ENCODE results near the gene OXCT1. TPM values are rescaled to one million over a fixed set of nuclear protein-coding genes. Genes with fewer than 3 reads are reported as not detected.

Gene OXCT1
- total and polyA plus RNA-seq, 2 of the 8 experiments (the other 6 are each of a cell fraction or from before 2014, with no cell fraction given) = 10.1 to 28.2 TPM

DNA sequence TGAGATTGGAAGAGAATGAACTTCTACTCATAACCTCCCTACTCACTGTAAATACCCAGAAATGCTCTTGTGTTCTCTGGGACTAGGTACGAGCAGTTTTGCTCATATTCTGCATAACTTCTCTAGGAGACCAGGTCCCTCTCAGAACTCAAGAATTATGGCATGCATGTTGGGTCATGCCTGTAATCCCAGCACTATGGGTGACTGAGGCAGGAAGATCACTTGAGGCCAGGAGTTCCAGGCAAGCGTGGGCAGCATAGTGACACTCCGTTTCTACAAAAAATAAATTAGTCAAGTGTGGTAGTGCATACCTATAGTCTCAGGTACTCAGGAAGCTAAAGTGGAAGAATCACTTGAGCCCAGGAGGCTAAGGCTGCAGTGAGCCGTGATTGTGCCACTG is 141.9 kb downstream of the OXCT1 start:
- H2BK120ac ChIP-seq (replicated peaks; ENCODE audit: low read depth, low read length) = no peak overlapping the region
- no peak overlapping the region for H3K4me3 ChIP-seq (ENCODE audit: extremely low read depth in 1 of 4, insufficient read depth in 2 of 4, low read depth in 3 of 4, low read length in 4 of 4)
- no peak overlapping the region for H2BK15ac ChIP-seq (ENCODE audit: low read length)
- H3K23me2 ChIP-seq (ENCODE audit: low read depth, low read length) = no peaks in the 10 kb centered on the region
- no peak for FAIRE-seq
- ChIA-PET CTCF (ENCODE audit: partially characterized antibody) (interaction anchor here (0.9 to 1.4 kb wide), 4 partner anchors 10 to 115 kb away, joined by 3 to 4 read pairs (median 3); no protein-coding TSS in a partner anchor), POLR2A (ENCODE audit: partially characterized antibody) (no interaction called here)
- no peak overlapping the region for H4K8ac ChIP-seq (ENCODE audit: extremely low read depth, insufficient read depth, low read length)
- H2AFZ ChIP-seq (ENCODE audit: low read length) = no peak overlapping the region
- H3K9ac ChIP-seq (replicated peaks in 1 of 4; ENCODE audit: extremely low read depth in 1 of 4, low read depth in 3 of 4, low read length in 3 of 4) = no peak overlapping the region
- WGBS, 2 experiments (ENCODE audit: extremely low coverage in 1 of 2, insufficient coverage in 1 of 2, insufficient read length in 1 of 2, insufficient replicate concordance in 2 of 2, low coverage in 1 of 2, low lambda C conversion rate in 2 of 2, missing lambda C conversion rate in 1 of 2) = 88% methylated on average over 4 of the region's 4 CpGs; no CpG with 5 or more reads in 1 of the 2 experiments
- no peak overlapping the region for H4K91ac ChIP-seq (replicated peaks; ENCODE audit: insufficient read length, low read length)
- H3K4me2 ChIP-seq (ENCODE audit: insufficient read depth in 1 of 2, low read depth in 2 of 2, low read length in 2 of 2) = no peak overlapping the region
- H3K56ac ChIP-seq (replicated peaks; ENCODE audit: insufficient read length, low read depth, low read length) = no peak overlapping the region
- no peaks in the 10 kb centered on the region for H3K9me3 ChIP-seq (ENCODE audit: insufficient read depth in 2 of 2, low read depth in 1 of 2, low read length in 1 of 2)
- H3K36me3 ChIP-seq (ENCODE audit: control insufficient read depth in 2 of 4, insufficient read depth in 4 of 4, low read length in 3 of 4) = no peaks in the 10 kb centered on the region
- H2AK5ac ChIP-seq (ENCODE audit: low read depth, low read length) = no peak overlapping the region
- H3K27ac ChIP-seq (ENCODE audit: low read depth, low read length) = no peak overlapping the region; the same call in 1 of the 2 replicates
- H3K79me1 ChIP-seq (ENCODE audit: low read depth, low read length) = no peaks in the 10 kb centered on the region
- H4K20me1 ChIP-seq (replicated peaks in 1 of 2; ENCODE audit: control insufficient read depth in 1 of 2, insufficient read depth in 2 of 2, low read length in 2 of 2) = no peaks in the 10 kb centered on the region
- H3K18ac ChIP-seq (ENCODE audit: extremely low read depth, low read length) = no peak overlapping the region
- H2BK5ac ChIP-seq (ENCODE audit: low read depth, low read length) = no peak overlapping the region
- no peak overlapping the region for H3K14ac ChIP-seq (ENCODE audit: insufficient read length)
- no peak overlapping the region for H4K5ac ChIP-seq (ENCODE audit: insufficient read length, low read depth, low read length)
- no peaks in the 10 kb centered on the region for H3K27me3 ChIP-seq (replicated peaks in 1 of 4; ENCODE audit: control insufficient read depth in 3 of 4, extremely low read depth in 1 of 4, insufficient read depth in 3 of 4, low read length in 3 of 4)
- no peak overlapping the region for H3K23ac ChIP-seq (ENCODE audit: insufficient read length)
- no peak overlapping the region for H2BK12ac ChIP-seq (ENCODE audit: low read depth, low read length)
- no peaks in the 10 kb centered on the region for H3K79me2 ChIP-seq (ENCODE audit: control insufficient read depth in 1 of 2, insufficient read depth in 2 of 2, low read length in 2 of 2)
- no peak overlapping the region for H3K4ac ChIP-seq (replicated peaks; ENCODE audit: insufficient read length, low read depth, low read length)
- no peak for DNase-seq (ENCODE audit: low read depth in 1 of 2, low spot score in 2 of 2)
- H3K4me1 ChIP-seq (replicated peaks in 1 of 4; ENCODE audit: control insufficient read depth in 3 of 4, insufficient read depth in 4 of 4, low read length in 3 of 4) = no peaks in the 10 kb centered on the region
- no peak overlapping the region for H2BK20ac ChIP-seq (ENCODE audit: low read length)
- TF ChIP-seq SRF (IDR thresholded peaks at IDR 0.05; ENCODE audit: low read depth, low read length) (no peak), CBX8 (IDR thresholded peaks at IDR 0.05; ENCODE audit: borderline replicate concordance, low read depth, low read length) (no peak), MAFK (IDR thresholded peaks at IDR 0.05; ENCODE audit: low read depth, low read length) (no peak), RXRA (IDR thresholded peaks at IDR 0.05; ENCODE audit: insufficient read depth, low read depth, low read length) (no peak), SIX5 (IDR thresholded peaks at IDR 0.05; ENCODE audit: low read depth, low read length) (no peak), SIRT6 (IDR thresholded peaks at IDR 0.05; ENCODE audit: low read length) (no peak), SP2 (IDR thresholded peaks at IDR 0.05; ENCODE audit: low read length) (no peak), GTF2F1 (IDR thresholded peaks at IDR 0.05; ENCODE audit: borderline replicate concordance, low read depth, low read length) (no peak), CEBPB (IDR thresholded peaks at IDR 0.05; ENCODE audit: low read depth, low read length) (no peak), TEAD4 (IDR thresholded peaks at IDR 0.05; ENCODE audit: low read depth, low read length) (no peak), KDM1A (IDR thresholded peaks at IDR 0.05; ENCODE audit: borderline replicate concordance, low read length) (no peak), PHF8 (conservative IDR thresholded peaks at IDR 0.05; ENCODE audit: low read depth, low read length) (no peak), CHD2 (IDR thresholded peaks at IDR 0.05; ENCODE audit: low read length) (no peak)
- TF ChIP-seq, protein P1, sequence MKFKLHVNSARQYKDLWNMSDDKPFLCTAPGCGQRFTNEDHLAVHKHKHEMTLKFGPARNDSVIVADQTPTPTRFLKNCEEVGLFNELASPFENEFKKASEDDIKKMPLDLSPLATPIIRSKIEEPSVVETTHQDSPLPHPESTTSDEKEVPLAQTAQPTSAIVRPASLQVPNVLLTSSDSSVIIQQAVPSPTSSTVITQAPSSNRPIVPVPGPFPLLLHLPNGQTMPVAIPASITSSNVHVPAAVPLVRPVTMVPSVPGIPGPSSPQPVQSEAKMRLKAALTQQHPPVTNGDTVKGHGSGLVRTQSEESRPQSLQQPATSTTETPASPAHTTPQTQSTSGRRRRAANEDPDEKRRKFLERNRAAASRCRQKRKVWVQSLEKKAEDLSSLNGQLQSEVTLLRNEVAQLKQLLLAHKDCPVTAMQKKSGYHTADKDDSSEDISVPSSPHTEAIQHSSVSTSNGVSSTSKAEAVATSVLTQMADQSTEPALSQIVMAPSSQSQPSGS (IDR thresholded peaks at IDR 0.05; ENCODE audit: low read length) = no peak

Measured in H1 (cell line).